Endothelial cell of umbilical vein (primary cell): Measurements from ENCODE around the gene MFAP4.

ENCODE experiments used
- CTCF ChIP-seq, 2 donors: IDR thresholded peaks; 1 replicate in 1 of 2; 2 replicates in 1 of 2; pipeline ENCODE4 v1.5.1; 2011; ENCODE audit warnings: low read length in 2 of 2, mild to moderate bottlenecking in 2 of 2, moderate library complexity in 2 of 2, control low read depth in 1 of 2, inconsistent platforms in 1 of 2, low read depth in 1 of 2; ENCODE audit not compliant: insufficient read depth in 1 of 2; ENCODE audit errors: extremely low read depth in 1 of 2
- EZH2 ChIP-seq: IDR thresholded peaks from 2 replicates; pipeline ENCODE4 v1.6.1; 2012; ENCODE audit warnings: borderline replicate concordance, low read depth, mild to moderate bottlenecking, moderate library complexity, low read length, inconsistent platforms; ENCODE audit not compliant: severe bottlenecking
- MAX ChIP-seq: IDR thresholded peaks from 2 replicates; pipeline ENCODE4 v1.6.1; 2011; ENCODE audit not compliant: insufficient read depth, insufficient read length
- MYC ChIP-seq: IDR thresholded peaks from one replicate; pipeline ENCODE4 v1.6.1; 2011; ENCODE audit warnings: mild to moderate bottlenecking, low read depth, low read length
- POLR2A ChIP-seq: IDR thresholded peaks from 2 replicates; pipeline ENCODE4 v1.6.1; 2012; ENCODE audit warnings: low read depth, mild to moderate bottlenecking, control low read depth, low read length
- POLR2AphosphoS5 ChIP-seq: IDR thresholded peaks from 2 replicates; pipeline ENCODE4 v1.6.1; 2012; ENCODE audit warnings: low read depth, mild to moderate bottlenecking, control low read depth, low read length, moderate library complexity; ENCODE audit not compliant: insufficient read depth

GRCh38 chr17:19402171-19402570 lies 15.2 kb upstream of the MFAP4 start:
- TF ChIP-seq MYC (no peak), EZH2 (no peak), CTCF (IDR thresholded peaks at IDR 0.05; ENCODE audit: extremely low read depth in 1 of 2, insufficient read depth in 1 of 2, low read depth in 1 of 2, low read length in 2 of 2) (no peak), POLR2AphosphoS5 (no peak), POLR2A (no peak), MAX (no peak)
